Activated CD4-positive, alpha-beta memory T cell treated with anti-CD3 and anti-CD28 coated beads, Interleukin-2, amount 10 ng/mL, durations not matched to agents 7 days and 5 days (primary cell): Measurements from ENCODE around the gene RAVER2. TPM values are rescaled to one million over a fixed set of nuclear protein-coding genes. Genes with fewer than 3 reads are reported as not detected.

Experiments
- CTCF ChIA-PET: fragments of 350-600 bp; sonication (Branson Sonifier 250); formaldehyde crosslinking; loops from one replicate; lab custom pipeline; 2021; ENCODE audit warnings: antibody characterized with exemption, inconsistent platforms; lab: Charles Lee
- POLR2A ChIA-PET: fragments of 350-600 bp; sonication (Branson Sonifier 250); formaldehyde crosslinking; loops from one replicate; lab custom pipeline; 2021; ENCODE audit warnings: antibody characterized with exemption; lab: Charles Lee
- DNase-seq: peaks from one replicate; pipeline ENCODE4 v3.0.0-alpha.2; 2020
- H3K27ac Mint-ChIP-seq: one replicate; pipeline ENCODE4 v1.8.0; 2021; ENCODE audit warnings: mild to moderate bottlenecking, mixed read lengths
- H3K27me3 Mint-ChIP-seq: one replicate; pipeline ENCODE4 v1.8.0; 2021; ENCODE audit warnings: mixed read lengths
- H3K36me3 Mint-ChIP-seq: one replicate; pipeline ENCODE4 v1.8.0; 2021; ENCODE audit warnings: low read depth, mixed read lengths
- H3K4me1 Mint-ChIP-seq: one replicate; pipeline ENCODE4 v1.8.0; 2021; ENCODE audit warnings: mixed read lengths
- H3K4me3 Mint-ChIP-seq: one replicate; pipeline ENCODE4 v1.8.0; 2021; ENCODE audit warnings: mild to moderate bottlenecking, mixed read lengths
- H3K9me3 Mint-ChIP-seq: one replicate; pipeline ENCODE4 v1.8.0; 2021; ENCODE audit warnings: mixed read lengths
- total RNA-seq, 2 experiments: library from RNA; stranded (reverse); gene quantifications; one replicate each; pipeline ENCODE4 v1.2.3, GENCODE V29; 2021

Gene RAVER2
- total RNA-seq, 2 experiments from 2014 or later = 1.6 to 1.8 TPM

DNA sequence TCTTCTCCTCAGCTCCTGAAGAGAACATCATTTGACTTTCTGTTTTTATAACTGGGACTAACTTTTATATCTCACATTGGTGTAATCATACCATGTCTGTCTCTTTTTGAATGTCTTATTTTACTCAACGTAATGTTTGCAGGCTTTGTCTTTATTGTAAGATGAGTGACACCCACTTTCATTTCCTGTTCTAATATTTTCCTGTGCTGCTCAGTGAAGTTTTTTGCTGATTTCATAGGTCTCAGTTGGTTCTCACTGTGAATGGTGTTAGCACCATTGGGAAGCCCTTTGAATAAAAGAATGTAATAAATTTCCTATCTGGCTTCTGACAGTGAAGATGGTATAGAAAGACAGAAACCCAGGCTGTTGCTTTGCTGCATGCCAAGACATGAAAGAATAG lies 84.0 kb downstream of the RAVER2 start:
- peak overlapping the region; percentile 71 for H3K27ac Mint-ChIP-seq
- H3K4me3 Mint-ChIP-seq = peak overlapping the region; percentile 31
- ChIA-PET CTCF (interaction anchor here (1.4 to 1.9 kb wide), 2 partner anchors 140 to 247 kb away, joined by 4 to 5 read pairs; no protein-coding TSS in a partner anchor), POLR2A (interaction anchor here (0.8 to 1.3 kb wide), 3 partner anchors 35 to 239 kb away, joined by 3 to 4 read pairs (median 3); no protein-coding TSS in a partner anchor)
- H3K4me1 Mint-ChIP-seq = peaks cover 42% of the 10 kb centered on the region
- H3K27me3 Mint-ChIP-seq = no peaks in the 10 kb centered on the region
- no peaks in the 10 kb centered on the region for H3K9me3 Mint-ChIP-seq
- H3K36me3 Mint-ChIP-seq = peaks cover 28% of the 10 kb centered on the region
- no peak for DNase-seq

DNA sequence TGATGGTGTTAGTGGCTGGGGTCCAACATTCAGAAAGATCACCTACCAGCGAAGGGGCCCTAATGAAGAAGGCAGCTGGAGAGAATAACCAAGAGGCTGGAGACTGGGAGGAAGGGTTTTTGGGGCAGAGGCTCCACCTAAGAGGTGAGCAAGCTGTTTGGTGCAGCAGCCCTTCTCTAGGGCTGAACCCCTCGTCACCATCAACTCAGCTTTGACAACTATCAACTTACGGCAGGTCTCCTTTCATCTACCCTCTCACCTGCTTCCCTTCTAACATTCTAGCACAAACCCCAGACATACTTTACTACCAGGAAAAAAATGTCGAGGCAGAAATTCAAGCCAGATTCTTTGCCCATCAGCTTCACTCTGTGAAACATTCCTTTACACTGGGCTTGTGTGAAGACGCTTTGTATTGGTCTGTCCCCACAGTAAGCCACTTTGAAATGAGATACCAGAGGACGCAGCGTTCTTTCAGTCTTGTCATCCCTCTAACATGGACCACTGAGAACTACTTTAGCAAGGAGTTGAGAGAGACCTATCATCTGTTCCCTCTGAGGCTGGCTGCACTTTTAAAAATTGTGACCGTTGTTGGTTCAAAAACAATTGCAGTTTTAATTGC lies 84.6 kb downstream of the RAVER2 start:
- DNase-seq = no peak
- Mint-ChIP-seq H3K4me1 (peaks cover 40% of the 10 kb centered on the region), H3K4me3 (no peak overlapping the region), H3K27me3 (no peaks in the 10 kb centered on the region), H3K36me3 (peaks cover 35% of the 10 kb centered on the region), H3K27ac (peak overlapping the region; percentile 71), H3K9me3 (no peaks in the 10 kb centered on the region)
- ChIA-PET CTCF (interaction anchor here (1.4 kb wide), 1 partner anchor 246 kb away, joined by 5 read pairs; no protein-coding TSS in a partner anchor), POLR2A (interaction anchor here (1.1 to 1.7 kb wide), 3 partner anchors 11 to 137 kb away, joined by 3 to 4 read pairs (median 4); partner anchors contain the start of gene JAK1)

GRCh38 chr1:64830030-64830651 lies 85.3 kb downstream of the RAVER2 start:
- CTCF ChIA-PET = no interaction called here
- Mint-ChIP-seq H3K9me3 (no peaks in the 10 kb centered on the region), H3K27ac (no peak overlapping the region), H3K27me3 (no peaks in the 10 kb centered on the region), H3K36me3 (peaks cover 38% of the 10 kb centered on the region), H3K4me1 (peaks cover 40% of the 10 kb centered on the region), H3K4me3 (no peak overlapping the region)
- DNase-seq = no peak
- POLR2A ChIA-PET = interaction anchor here (1.1 to 1.7 kb wide), 2 partner anchors 10 to 137 kb away, joined by 3 to 4 read pairs; partner anchors contain the start of gene JAK1

- no peak overlapping the region for H3K27ac Mint-ChIP-seq
- no peaks in the 10 kb centered on the region for H3K9me3 Mint-ChIP-seq
- POLR2A ChIA-PET = no interaction called here
- H3K4me1 Mint-ChIP-seq = peaks cover 4% of the 10 kb centered on the region
- H3K4me3 Mint-ChIP-seq = no peak overlapping the region
- peaks cover 72% of the 10 kb centered on the region for H3K36me3 Mint-ChIP-seq
- H3K27me3 Mint-ChIP-seq = no peaks in the 10 kb centered on the region
- CTCF ChIA-PET = no interaction called here
- DNase-seq = no peak
These were observed 89.9 kb downstream of the RAVER2 start for GRCh38 chr1:64834734-64835133.

DNA sequence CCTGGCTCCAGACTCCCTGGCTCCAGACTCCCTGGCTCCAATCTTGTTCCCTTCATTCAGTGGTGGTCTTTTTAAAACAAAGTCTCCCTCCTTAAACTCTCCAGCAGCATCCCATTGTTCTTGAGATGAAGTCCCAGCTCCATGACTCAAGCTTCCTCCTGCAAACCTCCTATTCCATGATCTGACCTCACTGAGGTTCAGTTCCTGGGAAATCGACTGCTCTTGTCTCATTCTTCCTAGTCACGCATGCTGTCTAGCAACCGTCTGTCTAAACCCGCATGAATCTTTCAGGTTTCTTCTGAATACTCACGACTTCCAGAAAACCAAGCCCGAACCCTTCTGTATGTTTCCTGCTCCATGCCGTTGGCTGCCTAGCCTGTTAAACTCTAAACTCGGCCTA lies 91.9 kb downstream of the RAVER2 start:
- Mint-ChIP-seq H3K4me3 (no peak overlapping the region), H3K36me3 (peaks cover 82% of the 10 kb centered on the region)

DNA sequence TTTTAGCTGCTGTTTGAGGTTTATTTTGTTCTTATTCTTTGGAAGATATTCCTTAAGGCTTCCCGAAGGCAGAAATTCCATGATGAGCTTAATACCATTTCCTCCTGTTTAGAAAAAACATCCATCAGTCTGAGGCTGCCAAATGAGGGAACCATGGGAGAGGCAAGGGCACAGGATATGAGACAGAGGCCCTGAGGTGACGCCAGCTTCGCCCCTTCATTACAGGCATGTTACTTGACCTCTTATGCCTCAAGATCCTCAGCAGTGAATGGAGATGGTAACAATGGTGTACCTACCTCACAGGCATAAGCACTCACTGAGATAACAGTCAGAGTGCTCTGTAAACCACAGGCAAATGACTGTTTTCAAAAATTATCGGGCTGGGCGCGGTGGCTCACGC lies 93.6 kb downstream of the RAVER2 start:
- ChIA-PET POLR2A (no interaction called here), CTCF (interaction anchor here (1.7 kb wide), 1 partner anchor 11 kb away, joined by 6 read pairs; no protein-coding TSS in a partner anchor)
- no peak overlapping the region for H3K4me3 Mint-ChIP-seq
- no peak for DNase-seq
- H3K4me1 Mint-ChIP-seq = no peaks in the 10 kb centered on the region
- peak overlapping the region; percentile 12 for H3K27ac Mint-ChIP-seq
- H3K36me3 Mint-ChIP-seq = peaks cover 79% of the 10 kb centered on the region
- no peaks in the 10 kb centered on the region for H3K9me3 Mint-ChIP-seq
- no peaks in the 10 kb centered on the region for H3K27me3 Mint-ChIP-seq

More for the DNA sequence above, 91.9 kb downstream of the RAVER2 start:
- H3K9me3 Mint-ChIP-seq = no peaks in the 10 kb centered on the region
- ChIA-PET CTCF (no interaction called here), POLR2A (no interaction called here)
- no peak overlapping the region for H3K27ac Mint-ChIP-seq
- no peaks in the 10 kb centered on the region for H3K4me1 Mint-ChIP-seq
- H3K27me3 Mint-ChIP-seq = no peaks in the 10 kb centered on the region
- DNase-seq = no peak

DNA sequence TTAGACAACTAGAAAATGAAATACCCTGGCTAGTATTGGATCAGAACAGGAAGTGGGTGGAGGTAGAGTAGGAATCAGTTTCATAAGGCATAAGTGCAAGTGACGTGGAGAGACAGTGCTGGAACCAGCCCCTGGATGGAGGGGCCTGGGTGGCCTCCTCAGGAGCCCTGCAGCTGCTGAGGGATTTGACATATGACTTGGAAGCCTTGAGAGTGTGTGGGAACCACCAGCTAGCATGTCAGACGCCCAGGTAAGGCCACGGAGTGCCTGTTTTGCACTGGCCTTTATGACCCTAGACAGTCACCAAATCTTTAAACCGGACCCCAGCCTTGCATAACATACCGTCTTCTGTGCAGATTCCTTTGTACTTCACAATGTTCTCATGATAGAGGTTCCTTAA lies 94.4 kb downstream of the RAVER2 start:
- ChIA-PET CTCF (interaction anchor here (0.8 kb wide), 1 partner anchor 142 kb away, joined by 3 read pairs; no protein-coding TSS in a partner anchor), POLR2A (no interaction called here)
- Mint-ChIP-seq H3K4me1 (no peaks in the 10 kb centered on the region), H3K36me3 (peaks cover 79% of the 10 kb centered on the region), H3K27me3 (no peaks in the 10 kb centered on the region), H3K9me3 (no peaks in the 10 kb centered on the region), H3K27ac (no peak overlapping the region), H3K4me3 (no peak overlapping the region)
- DNase-seq = no peak

DNA sequence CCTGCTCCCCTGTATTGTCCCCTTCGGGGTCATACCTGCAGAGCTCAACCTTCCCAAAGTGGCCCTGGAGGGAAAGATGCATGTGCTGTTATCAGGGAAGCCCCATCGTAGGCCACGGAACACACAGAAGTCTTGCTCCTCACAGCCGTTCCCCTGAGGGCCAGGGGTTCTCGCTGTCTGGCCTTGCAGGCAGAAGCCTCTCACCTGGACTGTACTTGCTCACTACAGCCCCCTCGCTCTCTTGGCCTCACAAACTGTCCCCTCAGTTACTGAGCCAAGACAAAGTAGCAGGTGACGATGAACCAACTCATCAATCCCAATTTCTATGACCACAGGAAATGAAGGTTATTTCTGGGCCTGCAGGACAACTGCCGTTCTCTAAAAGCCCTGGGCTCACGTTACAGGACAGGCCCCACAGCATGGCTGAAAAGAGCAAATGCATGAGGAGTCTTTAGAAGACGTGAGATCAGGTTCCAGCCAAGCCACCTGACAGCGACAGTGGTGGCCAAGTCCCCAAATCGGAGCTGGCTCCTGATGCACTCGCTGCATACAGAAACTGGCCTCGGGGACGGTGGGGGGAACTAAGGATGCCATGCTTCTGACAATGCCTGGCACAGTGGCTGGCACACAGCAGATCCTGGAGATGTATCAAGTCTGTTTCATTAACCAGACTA lies 95.0 kb downstream of the RAVER2 start:
- POLR2A ChIA-PET = interaction anchor here (1.3 kb wide), 1 partner anchor 10 kb away, joined by 4 read pairs; no protein-coding TSS in a partner anchor
- DNase-seq = no peak
- no peak overlapping the region for H3K4me3 Mint-ChIP-seq
- CTCF ChIA-PET = interaction anchor here (0.8 kb wide), 1 partner anchor 142 kb away, joined by 3 read pairs; no protein-coding TSS in a partner anchor
- no peaks in the 10 kb centered on the region for H3K27me3 Mint-ChIP-seq
- H3K9me3 Mint-ChIP-seq = no peaks in the 10 kb centered on the region
- H3K4me1 Mint-ChIP-seq = no peaks in the 10 kb centered on the region
- peaks cover 82% of the 10 kb centered on the region for H3K36me3 Mint-ChIP-seq
- no peak overlapping the region for H3K27ac Mint-ChIP-seq

GRCh38 chr1:64841330-64842065 lies 96.6 kb downstream of the RAVER2 start:
- Mint-ChIP-seq H3K27ac (no peak overlapping the region), H3K4me1 (no peaks in the 10 kb centered on the region), H3K4me3 (no peak overlapping the region), H3K9me3 (no peaks in the 10 kb centered on the region), H3K27me3 (no peaks in the 10 kb centered on the region), H3K36me3 (peaks cover 79% of the 10 kb centered on the region)
- ChIA-PET CTCF (interaction anchor here (1.1 kb wide), 1 partner anchor 235 kb away, joined by 3 read pairs; no protein-coding TSS in a partner anchor), POLR2A (no interaction called here)
- DNase-seq = no peak

DNA sequence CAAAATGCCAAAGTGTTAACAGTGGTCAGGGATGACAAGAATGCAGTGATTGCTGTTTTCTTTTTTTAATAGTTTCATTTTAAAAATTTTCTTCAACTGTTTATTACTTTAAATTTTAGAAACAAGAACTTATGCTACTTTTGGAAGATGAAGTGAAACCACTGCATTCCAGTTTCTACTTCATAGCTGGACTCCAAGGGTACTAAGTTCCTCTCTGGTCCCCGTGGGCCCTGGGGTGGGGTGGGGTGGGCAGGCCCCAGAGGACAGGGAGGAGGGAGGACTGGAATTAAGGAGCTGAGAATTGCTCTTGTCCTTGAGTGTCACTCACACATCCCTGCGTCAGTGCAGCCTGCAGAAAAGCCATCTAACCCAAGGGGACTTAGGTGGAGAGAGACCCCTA lies 97.3 kb downstream of the RAVER2 start:
- Mint-ChIP-seq H3K4me1 (no peaks in the 10 kb centered on the region), H3K4me3 (no peak overlapping the region), H3K9me3 (no peaks in the 10 kb centered on the region), H3K27me3 (no peaks in the 10 kb centered on the region), H3K36me3 (peaks cover 76% of the 10 kb centered on the region), H3K27ac (no peak overlapping the region)
- DNase-seq = no peak
- POLR2A ChIA-PET = no interaction called here
- CTCF ChIA-PET = no interaction called here

DNA sequence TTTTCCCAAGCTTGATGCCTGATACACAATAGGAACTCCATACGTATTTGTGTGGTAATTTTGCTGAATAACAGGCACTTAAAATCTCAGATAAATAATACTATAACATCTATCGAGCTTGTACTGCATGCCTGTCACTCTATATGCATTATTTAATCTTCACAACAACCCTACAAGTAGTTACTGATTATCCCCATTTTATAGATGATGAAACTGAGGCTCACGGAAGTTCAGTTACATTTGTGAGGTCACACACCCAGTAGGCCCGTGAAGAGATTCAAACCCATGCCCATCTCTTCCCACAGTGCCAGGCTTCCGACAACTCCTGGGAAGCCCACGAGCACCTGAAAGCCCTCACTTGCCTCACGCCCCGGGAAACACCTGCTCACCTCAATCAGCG lies 98.8 kb downstream of the RAVER2 start:
- CTCF ChIA-PET = no interaction called here
- POLR2A ChIA-PET = no interaction called here
- H3K4me3 Mint-ChIP-seq = no peak overlapping the region
- H3K9me3 Mint-ChIP-seq = no peaks in the 10 kb centered on the region
- H3K27me3 Mint-ChIP-seq = no peaks in the 10 kb centered on the region
- peaks cover 63% of the 10 kb centered on the region for H3K36me3 Mint-ChIP-seq
- no peaks in the 10 kb centered on the region for H3K4me1 Mint-ChIP-seq
- H3K27ac Mint-ChIP-seq = no peak overlapping the region
- no peak for DNase-seq

DNA sequence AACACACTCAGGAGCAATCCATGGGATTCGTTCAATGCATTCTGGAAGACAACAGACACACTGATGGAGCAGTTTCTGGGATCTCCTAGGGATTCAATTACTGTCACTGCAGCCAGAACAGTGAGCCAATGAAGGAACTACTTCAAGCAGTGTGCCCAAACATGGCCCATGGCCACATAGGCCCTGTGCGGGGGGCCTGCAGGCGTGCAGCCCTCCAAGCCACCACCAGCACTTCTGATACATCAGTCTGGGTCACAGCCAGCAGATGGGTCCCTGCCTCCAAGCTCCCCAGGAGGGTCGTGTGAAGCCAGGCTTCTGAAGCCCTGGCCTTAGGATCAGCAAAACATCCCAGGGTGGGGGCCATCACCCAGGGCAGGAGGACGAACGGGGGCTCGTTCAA lies 99.3 kb downstream of the RAVER2 start:
- no peaks in the 10 kb centered on the region for H3K27me3 Mint-ChIP-seq
- no peak for DNase-seq
- peaks cover 64% of the 10 kb centered on the region for H3K36me3 Mint-ChIP-seq
- H3K4me1 Mint-ChIP-seq = no peaks in the 10 kb centered on the region
- no peak overlapping the region for H3K27ac Mint-ChIP-seq
- no peak overlapping the region for H3K4me3 Mint-ChIP-seq
- H3K9me3 Mint-ChIP-seq = no peaks in the 10 kb centered on the region
- POLR2A ChIA-PET = no interaction called here
- CTCF ChIA-PET = no interaction called here
